ENCODE measurements around the gene CDK18. TPM values are rescaled to one million over a fixed set of nuclear protein-coding genes. Genes with fewer than 3 reads are reported as not detected.

Gene CDK18
- total and polyA plus RNA-seq, 2 of the 8 experiments (the other 6 are each of a cell fraction or from before 2014, with no cell fraction given) = 31.2 to 44.0 TPM

DNA sequence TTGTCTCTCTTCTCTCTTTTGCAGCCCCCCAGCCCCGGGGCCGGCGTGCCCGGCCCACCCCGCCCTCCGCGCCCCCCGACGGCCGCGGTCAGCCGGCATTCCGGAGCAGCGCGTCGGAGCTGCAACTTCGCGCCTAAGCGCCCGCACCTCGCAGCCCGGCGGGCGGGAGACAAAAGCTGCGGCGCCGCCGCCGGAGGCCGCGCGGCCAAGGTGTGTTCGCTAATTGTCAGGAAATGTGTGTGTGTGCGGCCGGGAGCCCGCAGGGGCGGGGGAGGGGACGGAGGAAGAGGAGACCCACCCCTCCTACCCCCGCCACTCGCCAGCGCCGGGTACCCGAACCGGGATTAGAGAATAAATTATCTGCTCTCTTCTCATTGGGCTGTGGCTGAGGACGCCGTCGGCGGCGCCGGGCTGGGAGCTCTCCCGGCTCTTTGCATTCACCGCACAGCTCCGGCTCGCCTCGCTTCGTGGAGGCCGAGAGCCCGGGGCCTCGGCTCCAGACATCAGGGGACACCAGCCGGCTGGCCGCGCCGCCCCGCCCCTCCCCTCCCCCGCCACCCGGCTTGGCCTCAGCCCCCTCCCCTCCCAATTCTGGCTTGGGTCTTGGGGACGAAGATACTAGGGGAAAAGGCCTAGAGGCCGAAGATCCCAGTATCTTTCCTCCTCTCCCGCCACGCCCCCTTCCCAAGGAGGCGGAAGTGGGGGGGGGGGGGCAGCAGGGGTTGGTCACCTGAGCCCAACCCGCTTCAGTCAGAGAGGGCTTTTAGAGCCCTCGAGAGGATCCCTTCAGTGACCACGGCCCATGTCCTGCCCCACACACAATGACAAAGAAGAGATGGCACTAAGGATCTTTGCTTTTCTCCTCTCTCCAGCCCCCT lies 47.4 kb upstream of the CDK18 start:
- Histone ChIP-seq H2BK20ac (ENCODE audit: low read length) (no peak overlapping the region), H2BK120ac (replicated peaks; ENCODE audit: low read depth, low read length) (no peak overlapping the region), H3K4me2 (ENCODE audit: insufficient read depth in 1 of 2, low read depth in 2 of 2, low read length in 2 of 2) (peak overlapping the region; percentile 62 to 89), H3K18ac (ENCODE audit: extremely low read depth, low read length) (peak overlapping the region; percentile 97; the same call in 1 of the 2 replicates), H3K79me1 (ENCODE audit: low read depth, low read length) (peaks cover 3% of the 10 kb centered on the region; the same call in 1 of the 2 replicates), H2AK5ac (ENCODE audit: low read depth, low read length) (0 out of 2 replicates have a peak overlapping the region, but pooled peaks have one; percentile 83), H3K4ac (replicated peaks; ENCODE audit: insufficient read length, low read depth, low read length) (peak overlapping the region; percentile 40), H3K23me2 (ENCODE audit: low read depth, low read length) (peaks cover 14% of the 10 kb centered on the region), H4K91ac (replicated peaks; ENCODE audit: insufficient read length, low read length) (peak overlapping the region; percentile 98), H3K4me1 (replicated peaks in 1 of 4; ENCODE audit: control insufficient read depth in 3 of 4, insufficient read depth in 4 of 4, low read length in 3 of 4) (peaks cover 10 to 41% (median 20%) of the 10 kb centered on the region in 4 experiments), H4K20me1 (replicated peaks in 1 of 2; ENCODE audit: control insufficient read depth in 1 of 2, insufficient read depth in 2 of 2, low read length in 2 of 2) (peaks cover 0 to 5% of the 10 kb centered on the region in 2 experiments), H3K23ac (ENCODE audit: insufficient read length) (no peak overlapping the region), H3K4me3 (ENCODE audit: extremely low read depth in 1 of 4, insufficient read depth in 2 of 4, low read depth in 3 of 4, low read length in 4 of 4) (peak overlapping the region; percentile 75 to 88 (median 83)), H3K36me3 (ENCODE audit: control insufficient read depth in 2 of 4, insufficient read depth in 4 of 4, low read length in 3 of 4) (peaks cover 0 to 7% (median 1%) of the 10 kb centered on the region in 4 experiments; a peak in 1 of 8 replicates), H3K27me3 (replicated peaks in 1 of 4; ENCODE audit: control insufficient read depth in 3 of 4, extremely low read depth in 1 of 4, insufficient read depth in 3 of 4, low read length in 3 of 4) (peaks cover 0 to 2% (median 0%) of the 10 kb centered on the region in 4 experiments; a peak in 2 of 7 replicates), H3K56ac (replicated peaks; ENCODE audit: insufficient read length, low read depth, low read length) (no peak overlapping the region), H3K79me2 (ENCODE audit: control insufficient read depth in 1 of 2, insufficient read depth in 2 of 2, low read length in 2 of 2) (peaks cover 0 to 11% of the 10 kb centered on the region in 2 experiments; a peak in 2 of 4 replicates), H4K8ac (ENCODE audit: extremely low read depth, insufficient read depth, low read length) (peak overlapping the region; percentile 28), H3K27ac (ENCODE audit: low read depth, low read length) (peak overlapping the region; percentile 42; the same call in 1 of the 2 replicates), H4K5ac (ENCODE audit: insufficient read length, low read depth, low read length) (no peak overlapping the region), H2AFZ (ENCODE audit: low read length) (no peak overlapping the region), H2BK15ac (ENCODE audit: low read length) (no peak overlapping the region; the same call in 1 of the 2 replicates), H2BK5ac (ENCODE audit: low read depth, low read length) (peak overlapping the region; percentile 94; the same call in 1 of the 2 replicates), H3K9me3 (ENCODE audit: insufficient read depth in 2 of 2, low read depth in 1 of 2, low read length in 1 of 2) (no peaks in the 10 kb centered on the region), H2BK12ac (ENCODE audit: low read depth, low read length) (peak overlapping the region; percentile 99; the same call in 1 of the 2 replicates), H3K14ac (ENCODE audit: insufficient read length) (no peak overlapping the region), H3K9ac (replicated peaks in 1 of 4; ENCODE audit: extremely low read depth in 1 of 4, low read depth in 3 of 4, low read length in 3 of 4) (peak overlapping the region in 3 of 4 experiments; percentile 74 to 77 (median 77); a peak in 6 of 7 replicates)
- FAIRE-seq (no peak), DNase-seq (ENCODE audit: low read depth in 1 of 2, low spot score in 2 of 2) (peak in 1 of 2 experiments; percentile 86)
- CTCF ChIA-PET (ENCODE audit: partially characterized antibody) = interaction anchor here (0.6 to 30.2 kb wide), 10 partner anchors 9 to 138 kb away, joined by 3 to 767 read pairs (median 10); partner anchors contain the start of gene LEMD1
- POLR2A ChIA-PET (ENCODE audit: partially characterized antibody) = interaction anchor here (0.9 to 7.7 kb wide), 17 partner anchors 10 to 120 kb away, joined by 3 to 220 read pairs (median 4); partner anchors contain the start of gene CDK18
- WGBS, 2 experiments (ENCODE audit: extremely low coverage in 1 of 2, insufficient coverage in 1 of 2, insufficient read length in 1 of 2, insufficient replicate concordance in 2 of 2, low coverage in 1 of 2, low lambda C conversion rate in 2 of 2, missing lambda C conversion rate in 1 of 2) = 0% methylated on average over 6 of the region's 74 CpGs; no CpG with 5 or more reads in 1 of the 2 experiments
- TF ChIP-seq CTBP2 (IDR thresholded peaks at IDR 0.05; ENCODE audit: borderline replicate concordance, insufficient read depth, insufficient read length, low read length) (no peak), KDM4A (IDR thresholded peaks at IDR 0.05; ENCODE audit: low read depth, low read length, severe bottlenecking) (peak; percentile 1), GTF2F1 (IDR thresholded peaks at IDR 0.05; ENCODE audit: borderline replicate concordance, low read depth, low read length) (no peak), POLR2AphosphoS5 (IDR thresholded peaks at IDR 0.05; ENCODE audit: low read depth, low read length) (peak; percentile 16; the same call in 1 of the 2 replicates), TBP (IDR thresholded peaks at IDR 0.05; ENCODE audit: low read depth, low read length) (peak; percentile 52), EGR1 (IDR thresholded peaks at IDR 0.05; ENCODE audit: borderline replicate concordance, low read depth, low read length) (0 out of 2 replicates have a peak, but pooled peaks have one; percentile 14)
- TF ChIP-seq, protein P1, sequence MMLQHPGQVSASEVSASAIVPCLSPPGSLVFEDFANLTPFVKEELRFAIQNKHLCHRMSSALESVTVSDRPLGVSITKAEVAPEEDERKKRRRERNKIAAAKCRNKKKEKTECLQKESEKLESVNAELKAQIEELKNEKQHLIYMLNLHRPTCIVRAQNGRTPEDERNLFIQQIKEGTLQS (IDR thresholded peaks at IDR 0.05; ENCODE audit: insufficient read depth, low read depth, low read length) = no peak
- TF ChIP-seq, protein P2, sequence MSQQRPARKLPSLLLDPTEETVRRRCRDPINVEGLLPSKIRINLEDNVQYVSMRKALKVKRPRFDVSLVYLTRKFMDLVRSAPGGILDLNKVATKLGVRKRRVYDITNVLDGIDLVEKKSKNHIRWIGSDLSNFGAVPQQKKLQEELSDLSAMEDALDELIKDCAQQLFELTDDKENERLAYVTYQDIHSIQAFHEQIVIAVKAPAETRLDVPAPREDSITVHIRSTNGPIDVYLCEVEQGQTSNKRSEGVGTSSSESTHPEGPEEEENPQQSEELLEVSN (IDR thresholded peaks at IDR 0.05) = peak; percentile 60
